ENCODE results near the gene NOA1. TPM values are rescaled to one million over a fixed set of nuclear protein-coding genes. Genes with fewer than 3 reads are reported as not detected.

NOA1 gene
- total and polyA plus RNA-seq, 2 of the 8 experiments (the other 6 are each of a cell fraction or from before 2014, with no cell fraction given): 24.3 to 28.1 TPM

GRCh38 chr4:57020467-57021101 lies 43.2 kb upstream of the NOA1 start:
- H4K20me1 ChIP-seq (replicated peaks in 1 of 2; ENCODE audit: control insufficient read depth in 1 of 2, insufficient read depth in 2 of 2, low read length in 2 of 2): peaks cover 0 to 3% of the 10 kb centered on the region in 2 experiments
- H3K9me3 ChIP-seq (ENCODE audit: insufficient read depth in 2 of 2, low read depth in 1 of 2, low read length in 1 of 2): no peaks in the 10 kb centered on the region
- H3K23me2 ChIP-seq (ENCODE audit: low read depth, low read length): no peaks in the 10 kb centered on the region
- no peaks in the 10 kb centered on the region for H3K4me1 ChIP-seq (replicated peaks in 1 of 4; ENCODE audit: control insufficient read depth in 3 of 4, insufficient read depth in 4 of 4, low read length in 3 of 4)
- H2BK15ac ChIP-seq (ENCODE audit: low read length): no peak overlapping the region
- H3K23ac ChIP-seq (ENCODE audit: insufficient read length): no peak overlapping the region
- no peak overlapping the region for H4K8ac ChIP-seq (ENCODE audit: extremely low read depth, insufficient read depth, low read length)
- H2BK12ac ChIP-seq (ENCODE audit: low read depth, low read length): no peak overlapping the region
- H3K9ac ChIP-seq (replicated peaks in 1 of 4; ENCODE audit: extremely low read depth in 1 of 4, low read depth in 3 of 4, low read length in 3 of 4): no peak overlapping the region
- ChIA-PET CTCF (ENCODE audit: partially characterized antibody) (interaction anchor here (0.5 to 1.1 kb wide), 2 partner anchors 16 to 61 kb away, joined by 3 to 4 read pairs; no protein-coding TSS in a partner anchor), POLR2A (ENCODE audit: partially characterized antibody) (interaction anchor here (1.6 kb wide), 1 partner anchor 21 kb away, joined by 3 read pairs; no protein-coding TSS in a partner anchor)
- FAIRE-seq: no peak
- no peak overlapping the region for H3K27ac ChIP-seq (ENCODE audit: low read depth, low read length)
- H2BK120ac ChIP-seq (replicated peaks; ENCODE audit: low read depth, low read length): no peak overlapping the region
- H2AK5ac ChIP-seq (ENCODE audit: low read depth, low read length): no peak overlapping the region
- no peak overlapping the region for H3K56ac ChIP-seq (replicated peaks; ENCODE audit: insufficient read length, low read depth, low read length)
- H2AFZ ChIP-seq (ENCODE audit: low read length): no peak overlapping the region
- no peak overlapping the region for H4K91ac ChIP-seq (replicated peaks; ENCODE audit: insufficient read length, low read length)
- H3K4ac ChIP-seq (replicated peaks; ENCODE audit: insufficient read length, low read depth, low read length): no peak overlapping the region
- no peak overlapping the region for H2BK20ac ChIP-seq (ENCODE audit: low read length)
- H3K27me3 ChIP-seq (replicated peaks in 1 of 4; ENCODE audit: control insufficient read depth in 3 of 4, extremely low read depth in 1 of 4, insufficient read depth in 3 of 4, low read length in 3 of 4): no peaks in the 10 kb centered on the region
- H3K18ac ChIP-seq (ENCODE audit: extremely low read depth, low read length): no peak overlapping the region
- no peak overlapping the region for H4K5ac ChIP-seq (ENCODE audit: insufficient read length, low read depth, low read length)
- H2BK5ac ChIP-seq (ENCODE audit: low read depth, low read length): no peak overlapping the region
- peaks cover 32 to 83% (median 62%) of the 10 kb centered on the region in 4 experiments for H3K36me3 ChIP-seq (ENCODE audit: control insufficient read depth in 2 of 4, insufficient read depth in 4 of 4, low read length in 3 of 4)
- no peak overlapping the region for H3K4me2 ChIP-seq (ENCODE audit: insufficient read depth in 1 of 2, low read depth in 2 of 2, low read length in 2 of 2)
- no peaks in the 10 kb centered on the region; the same call in 1 of the 2 replicates for H3K79me1 ChIP-seq (ENCODE audit: low read depth, low read length)
- no peak overlapping the region for H3K14ac ChIP-seq (ENCODE audit: insufficient read length)
- no peak for DNase-seq (ENCODE audit: low read depth in 1 of 2, low spot score in 2 of 2)
- WGBS, 2 experiments (ENCODE audit: extremely low coverage in 1 of 2, insufficient coverage in 1 of 2, insufficient read length in 1 of 2, insufficient replicate concordance in 2 of 2, low coverage in 1 of 2, low lambda C conversion rate in 2 of 2, missing lambda C conversion rate in 1 of 2): 96% methylated on average over 5 of the region's 5 CpGs; no CpG with 5 or more reads in 1 of the 2 experiments
- no peak overlapping the region for H3K4me3 ChIP-seq (ENCODE audit: extremely low read depth in 1 of 4, insufficient read depth in 2 of 4, low read depth in 3 of 4, low read length in 4 of 4)
- H3K79me2 ChIP-seq (ENCODE audit: control insufficient read depth in 1 of 2, insufficient read depth in 2 of 2, low read length in 2 of 2): no peaks in the 10 kb centered on the region
- TF ChIP-seq ZNF274 (IDR thresholded peaks at IDR 0.05; ENCODE audit: borderline replicate concordance, extremely low read depth, low read length) (no peak), MAFK (IDR thresholded peaks at IDR 0.05; ENCODE audit: low read depth, low read length) (no peak), NRF1 (IDR thresholded peaks at IDR 0.05; ENCODE audit: low read depth, low read length) (no peak), USF2 (IDR thresholded peaks at IDR 0.05; ENCODE audit: low read length) (no peak), KDM1A (IDR thresholded peaks at IDR 0.05; ENCODE audit: borderline replicate concordance, low read length) (no peak), JUND (IDR thresholded peaks at IDR 0.05; ENCODE audit: low read length) (no peak), SAP30 (IDR thresholded peaks at IDR 0.05; ENCODE audit: insufficient read depth, insufficient replicate concordance, low read length) (no peak), POU5F1 (IDR thresholded peaks at IDR 0.05; ENCODE audit: low read depth, low read length) (no peak), MAX (IDR thresholded peaks at IDR 0.05) (no peak)

All from H1 (cell line).